ENCODE results near the gene SLC28A3.

Gene SLC28A3

DNA sequence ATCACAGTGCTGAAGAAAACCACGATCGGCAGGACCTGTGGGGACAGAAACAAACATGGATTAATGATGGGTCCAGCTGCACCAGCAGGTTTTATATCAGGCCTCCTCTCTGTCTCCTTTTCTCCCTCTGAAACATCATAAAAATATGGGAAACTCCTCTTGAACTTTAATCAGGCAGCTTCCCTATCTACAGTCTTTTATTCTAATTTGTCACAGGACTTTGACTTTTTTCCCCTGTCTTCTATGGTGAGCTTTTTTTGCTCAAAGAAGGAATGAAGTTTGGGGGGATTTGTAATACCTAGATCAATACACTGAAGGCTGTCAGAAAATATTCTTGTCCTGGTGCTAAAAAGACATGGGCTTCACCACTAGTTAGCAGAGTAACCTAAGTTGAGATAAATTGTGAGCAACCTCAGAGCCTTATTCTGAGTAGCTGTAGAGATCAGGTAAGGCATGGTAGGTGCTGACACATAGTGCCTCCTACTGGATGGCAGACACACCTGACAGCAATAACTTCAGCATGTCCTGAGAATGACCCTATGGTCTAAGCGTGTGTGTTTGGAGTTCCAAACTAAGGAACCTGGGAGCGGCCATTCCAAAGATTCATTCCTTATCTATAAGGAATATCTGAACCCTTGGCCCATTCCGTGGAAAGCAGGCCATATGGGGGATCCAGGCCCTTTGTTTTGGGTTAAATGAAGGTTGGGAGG lies 46.2 kb downstream of the SLC28A3 start:
- no peak for DNase-seq

DNA sequence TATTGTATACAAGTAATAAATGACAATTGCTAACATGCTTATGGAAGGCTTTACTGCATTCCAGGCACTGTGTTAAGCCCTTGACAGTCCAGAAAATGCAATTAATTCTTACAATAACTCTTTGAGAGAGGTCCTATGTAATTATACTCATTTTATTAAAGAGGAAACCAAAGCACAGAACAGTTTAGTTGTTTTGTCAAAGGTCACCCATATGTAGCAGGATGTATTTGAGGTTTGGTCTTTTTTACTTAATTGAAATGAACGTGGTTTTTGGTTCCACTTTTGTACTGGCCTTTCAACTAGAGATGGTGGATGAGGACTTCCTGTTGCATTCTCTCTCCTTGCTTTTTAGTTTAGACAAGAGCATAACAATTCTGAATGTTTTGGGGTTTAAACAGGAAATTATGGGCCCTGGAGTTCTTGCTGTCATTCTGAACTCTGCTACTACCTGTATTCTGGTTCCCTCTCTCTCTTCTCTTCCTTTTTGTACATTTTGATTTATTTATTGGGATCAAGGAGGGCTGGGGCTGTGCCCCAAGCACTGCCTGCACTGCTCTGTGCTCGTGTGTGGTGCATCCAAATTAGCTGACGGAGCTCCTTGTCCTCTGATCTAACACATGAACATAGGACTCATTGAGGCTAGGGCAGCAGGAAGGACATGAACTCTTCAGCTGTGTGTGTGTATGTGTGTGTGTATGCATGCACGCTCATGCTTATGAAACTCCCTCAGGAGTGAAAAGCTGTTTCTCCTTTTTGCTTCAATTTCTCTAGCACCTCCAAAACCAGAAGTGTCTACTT lies 47.4 kb downstream of the SLC28A3 start:
- peak; percentile 10 to 15 for DNase-seq

DNA sequence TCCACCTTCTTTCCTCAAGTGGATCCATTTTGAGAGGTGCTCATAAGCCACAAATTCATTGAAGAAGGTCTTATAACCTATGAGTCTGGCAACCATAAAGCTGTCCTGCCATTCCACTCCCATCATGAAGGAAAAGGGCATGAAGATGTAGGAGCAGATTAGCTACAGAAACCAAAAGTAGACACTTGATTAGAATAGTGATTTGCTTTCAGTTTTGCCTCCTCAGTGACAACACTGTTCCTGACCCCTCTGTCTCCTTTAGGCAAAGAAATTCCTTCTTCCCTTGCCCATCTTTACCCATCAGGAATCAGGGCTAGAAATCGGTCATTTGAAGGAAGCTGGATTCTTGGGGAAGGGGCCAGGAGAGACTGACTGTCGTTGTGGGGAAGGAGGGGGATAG lies 55.2 kb downstream of the SLC28A3 start:
- no peak for DNase-seq

DNA sequence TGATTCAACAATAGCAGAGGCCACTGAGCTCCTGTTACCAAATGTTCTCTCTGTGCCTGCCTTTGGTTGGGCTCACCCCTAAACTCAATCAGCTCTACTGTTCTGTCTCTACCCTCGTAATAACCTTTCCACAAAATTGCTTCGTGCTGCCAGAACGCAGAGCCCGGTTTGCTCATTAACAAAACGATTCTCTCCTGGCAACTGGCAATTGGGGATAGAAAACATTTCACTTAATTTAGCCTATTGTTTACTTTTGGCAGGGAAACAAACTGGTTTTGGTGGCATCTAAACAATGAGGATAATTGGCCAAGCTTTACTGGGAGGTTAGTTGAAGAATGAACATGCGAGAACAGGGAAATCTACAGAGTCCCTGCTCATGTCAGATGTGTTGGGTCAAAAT lies 56.6 kb downstream of the SLC28A3 start:
- DNase-seq = no peak

DNA sequence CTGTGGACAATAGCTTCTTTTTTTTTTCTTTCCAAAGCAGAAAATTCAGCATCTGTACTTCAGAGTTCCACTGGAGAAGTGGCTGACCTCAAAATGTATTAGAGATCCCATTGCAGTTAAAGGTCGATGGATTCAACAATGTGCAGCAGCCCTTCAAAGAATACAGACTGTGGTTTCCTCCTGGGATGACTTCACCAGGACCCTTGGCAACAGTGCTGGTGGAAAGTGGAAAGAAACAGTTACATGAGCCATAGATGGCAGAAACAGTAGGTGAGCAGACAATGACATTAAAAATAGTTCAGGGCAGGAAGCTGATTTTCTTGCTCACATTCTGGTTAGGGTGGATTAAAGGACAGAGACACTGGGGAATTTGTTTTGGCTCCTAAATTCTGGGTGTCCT lies 62.4 kb downstream of the SLC28A3 start:
- DNase-seq = no peak

DNA sequence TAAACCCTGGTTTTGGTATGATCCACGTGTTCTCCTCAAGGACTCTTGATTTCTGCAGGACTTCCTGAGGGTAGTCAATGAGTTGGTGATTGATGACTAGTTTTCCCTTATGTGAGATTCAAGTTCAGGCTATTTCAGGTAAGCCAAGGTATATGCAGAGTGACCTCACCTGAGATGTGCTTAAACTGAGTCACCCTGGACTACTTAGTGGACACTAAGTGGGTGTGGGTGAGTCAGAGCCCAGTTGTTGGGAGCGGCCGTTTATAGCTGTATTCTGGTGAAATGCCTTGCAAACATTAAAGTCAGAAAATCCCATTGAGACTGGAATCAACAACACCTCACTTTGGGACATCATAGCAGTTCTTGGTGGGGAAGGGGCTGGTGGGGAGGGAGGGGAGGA lies 62.9 kb downstream of the SLC28A3 start:
- no peak for DNase-seq

DNA sequence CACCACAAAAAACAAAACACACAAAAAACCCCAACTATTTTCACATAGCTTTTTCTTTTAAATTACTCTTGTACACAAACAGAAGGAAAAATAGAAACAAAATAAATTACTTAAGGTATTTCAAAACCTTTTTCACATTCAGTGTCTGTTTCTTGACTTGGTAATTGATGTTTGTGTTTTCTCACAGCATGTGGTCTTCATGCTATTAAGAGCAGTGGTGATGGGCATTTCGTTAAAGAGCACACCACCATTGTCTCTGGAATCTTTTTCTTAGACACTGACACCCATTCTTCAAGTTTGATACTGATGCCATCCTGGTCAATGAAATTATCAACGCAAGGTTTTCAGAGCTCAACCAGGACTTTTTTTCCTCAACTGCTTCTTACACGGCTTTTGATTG lies 63.8 kb downstream of the SLC28A3 start:
- DNase-seq = no peak

DNA sequence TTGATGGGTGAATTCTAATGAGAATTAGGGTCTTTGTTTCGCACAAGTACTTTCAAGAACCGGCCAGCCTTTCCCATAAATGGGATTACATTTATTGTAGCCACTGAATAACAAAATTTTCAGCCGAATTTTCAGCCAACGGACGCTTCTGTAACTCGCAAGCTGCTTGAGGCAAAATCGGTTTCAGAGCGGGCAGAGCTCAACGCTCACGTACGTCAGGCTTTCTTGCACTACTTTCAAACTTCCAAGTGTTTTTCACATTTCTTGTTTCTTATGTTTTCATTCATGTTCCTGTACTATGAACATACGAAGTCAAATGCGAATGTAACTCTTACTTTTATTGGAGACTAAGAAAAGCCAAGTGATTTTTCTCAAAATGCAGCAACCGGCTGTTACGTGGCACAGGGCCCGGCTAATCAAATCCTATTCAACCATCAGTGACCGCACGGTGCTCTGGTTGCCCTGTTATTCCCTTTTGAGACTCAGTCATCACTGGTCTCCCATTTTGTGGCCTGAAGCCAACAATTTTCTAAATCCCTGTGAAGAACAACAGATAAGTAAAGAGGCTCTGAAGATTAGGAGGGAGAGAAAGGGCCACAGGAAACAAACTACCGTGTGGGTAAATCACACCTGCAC lies 68.5 kb downstream of the SLC28A3 start:
- DNase-seq = no peak

DNA sequence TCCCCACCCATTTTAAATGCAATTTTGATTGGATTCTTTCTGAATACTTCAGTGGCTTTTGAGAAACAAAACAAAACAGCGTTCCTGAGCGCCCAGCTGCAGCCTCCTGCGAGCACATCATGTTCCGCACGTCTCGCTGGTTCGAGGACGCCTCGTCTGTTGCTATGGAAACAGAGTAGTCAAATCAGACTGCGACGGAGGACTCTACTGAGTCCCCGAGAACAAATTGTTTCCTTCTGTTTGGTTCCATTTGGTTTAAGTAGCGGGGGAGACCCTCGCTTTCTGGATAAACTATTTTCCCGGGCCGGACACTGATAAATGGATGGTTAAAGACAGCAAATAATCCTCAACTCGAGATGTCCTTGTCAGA lies 69.0 kb downstream of the SLC28A3 start:
- peak; percentile 21 to 71 for DNase-seq

DNA sequence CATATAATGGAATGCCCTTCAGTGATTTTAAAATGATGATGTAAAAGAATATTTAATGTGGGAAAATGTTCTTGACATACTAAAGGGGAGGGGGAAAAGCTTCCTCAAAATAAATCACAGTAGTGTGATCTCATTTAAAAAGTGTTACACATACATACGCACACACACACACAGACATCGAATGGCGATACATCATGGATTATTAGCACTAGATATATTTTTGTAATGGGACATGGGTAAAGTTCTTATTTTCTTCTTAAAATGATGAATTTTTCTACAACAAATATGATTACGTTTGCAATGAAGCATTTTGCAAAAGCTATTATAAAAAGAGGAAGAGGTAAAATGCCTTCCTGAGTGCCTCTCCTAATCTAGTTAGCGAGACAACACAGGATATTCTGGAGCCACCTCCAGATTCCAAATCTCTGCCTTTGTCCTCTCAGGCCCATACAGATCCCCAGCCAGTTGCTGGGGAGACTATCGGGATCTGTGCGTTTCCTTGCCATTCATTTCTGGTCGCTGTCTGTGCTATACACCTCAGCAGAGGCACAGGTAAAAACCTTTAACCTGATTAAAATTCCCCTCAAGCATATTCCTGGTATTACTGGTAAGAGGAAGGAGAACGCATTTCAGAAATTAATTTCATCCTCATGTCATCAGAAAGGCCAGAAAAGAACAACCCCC lies 69.6 kb downstream of the SLC28A3 start:
- no peak for DNase-seq

DNA sequence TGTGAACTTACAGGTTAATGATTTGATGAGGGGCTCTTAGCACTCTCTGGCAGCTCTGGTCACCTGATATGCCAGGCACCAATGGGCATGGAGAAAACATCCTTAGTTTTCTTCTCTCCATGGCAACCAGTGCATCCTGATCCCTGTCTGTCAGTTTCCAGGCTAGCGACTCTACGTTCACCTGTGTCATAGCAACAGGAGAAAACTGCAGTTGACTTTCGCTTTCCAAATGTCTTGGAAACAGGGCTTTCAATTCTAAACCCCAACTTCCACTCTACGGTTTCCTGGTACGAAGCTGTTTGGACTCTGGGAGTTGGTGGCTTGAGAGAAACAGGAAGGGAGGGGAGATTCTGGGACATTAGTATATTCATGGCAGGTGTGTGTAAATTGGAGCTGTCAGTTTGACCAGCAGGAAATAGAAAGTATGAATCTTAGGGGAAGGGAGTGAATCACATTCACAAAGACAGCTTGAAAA lies 74.4 kb downstream of the SLC28A3 start:
- DNase-seq = peak in 1 of 2 donors; percentile 3

DNA sequence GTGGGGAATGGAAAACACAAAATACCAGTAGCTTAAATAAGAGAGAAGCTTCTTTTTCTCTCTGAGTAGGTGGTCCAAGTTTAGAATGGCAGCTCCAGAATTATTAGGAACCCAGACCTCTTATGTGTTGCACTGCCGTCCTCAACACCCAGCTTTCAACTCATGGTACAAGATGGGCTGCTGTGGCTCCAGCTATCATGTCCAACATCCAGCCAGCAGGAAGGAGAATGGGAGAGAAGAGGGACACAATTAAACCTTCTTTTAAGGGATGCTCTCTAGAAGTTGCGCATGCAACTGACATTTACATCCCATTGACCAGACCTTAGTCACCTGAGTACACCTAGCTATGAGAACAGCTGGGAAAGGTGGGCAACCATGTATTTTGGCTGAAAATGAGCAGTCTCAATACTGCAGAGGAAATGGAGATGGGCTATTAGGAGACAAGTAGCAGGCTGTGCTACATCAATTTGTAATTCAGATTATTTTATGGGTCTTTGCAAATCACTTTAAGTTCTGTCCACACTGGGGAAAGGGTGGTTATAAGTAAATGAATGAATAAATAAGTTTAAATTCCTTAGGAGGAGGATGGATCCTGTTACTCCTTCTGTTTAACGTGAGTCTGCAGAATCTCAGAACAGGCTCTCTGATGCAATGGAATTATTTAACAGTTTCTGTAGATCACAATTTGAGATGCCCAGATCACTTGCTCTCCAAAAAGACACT lies 76.1 kb downstream of the SLC28A3 start:
- no peak for DNase-seq

DNA sequence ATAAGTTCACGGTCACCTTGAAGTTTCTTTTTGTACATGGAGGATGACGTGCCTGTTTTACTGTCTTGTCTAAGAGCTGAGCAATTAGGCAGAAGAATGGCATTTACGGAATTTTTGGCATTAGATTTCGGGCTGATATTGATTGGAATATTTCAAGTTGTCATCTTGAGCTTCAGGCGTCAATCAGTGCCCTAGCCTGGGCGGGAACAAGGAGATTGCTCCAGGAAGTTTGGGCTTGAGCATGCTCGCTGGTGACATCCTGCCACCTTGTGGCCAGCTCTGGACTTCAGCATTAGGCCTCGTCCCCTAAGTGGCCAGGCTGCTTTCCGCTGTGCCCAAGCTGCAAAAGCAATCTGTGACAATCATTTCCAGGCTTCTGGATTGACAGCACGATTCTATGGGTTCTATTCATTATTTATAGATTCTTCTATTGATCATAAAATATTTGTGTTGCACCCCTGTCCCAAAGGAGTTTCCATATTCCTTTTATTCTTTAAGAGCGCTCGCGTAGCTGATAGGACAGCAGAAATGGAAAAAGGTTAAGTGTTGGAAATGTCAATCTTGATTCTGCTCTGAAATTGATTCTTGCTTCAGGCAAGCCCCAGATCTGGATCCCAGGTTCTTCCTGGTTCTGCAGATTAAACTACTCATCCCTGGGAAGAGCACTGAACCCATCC lies 79.3 kb downstream of the SLC28A3 start:
- DNase-seq = peak; percentile 48

DNA sequence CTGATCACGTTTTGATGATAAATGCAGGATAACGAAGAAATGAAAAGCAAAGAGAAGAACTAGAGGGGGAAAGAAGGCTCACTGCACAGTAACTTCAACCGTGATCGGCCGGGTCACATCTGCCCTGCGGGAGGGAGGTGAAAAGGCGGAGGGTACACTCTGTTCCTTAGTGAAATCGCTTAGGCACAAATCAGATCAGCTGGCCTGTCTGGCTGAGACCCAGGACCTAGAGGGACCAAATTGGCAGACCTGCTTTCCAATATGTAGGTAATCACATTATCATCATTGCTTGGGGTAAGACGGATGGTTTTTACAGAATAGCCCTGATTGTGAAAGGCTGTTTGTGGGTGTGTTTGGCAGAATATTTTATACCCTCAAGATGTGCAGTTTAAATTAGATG lies 82.2 kb downstream of the SLC28A3 start:
- DNase-seq = no peak

DNA sequence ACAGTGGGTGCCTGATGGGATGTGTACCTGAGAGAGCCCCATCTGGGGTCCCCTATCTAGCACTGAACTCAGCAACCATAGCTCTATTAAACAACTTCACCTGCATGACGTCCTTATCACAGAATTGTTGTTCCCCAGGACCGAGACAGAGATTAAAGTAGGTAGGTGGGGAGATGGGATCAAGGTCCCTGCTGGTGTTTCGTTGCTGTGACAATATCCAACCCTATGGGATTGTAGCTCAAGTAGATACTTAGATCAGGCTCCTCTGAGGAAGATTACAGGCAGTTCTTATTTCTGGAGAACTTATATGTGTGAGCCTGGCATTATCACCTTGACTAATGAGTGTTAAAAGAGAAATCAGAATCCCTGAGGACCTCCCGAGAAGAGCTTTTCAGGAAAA lies 84.9 kb downstream of the SLC28A3 start:
- DNase-seq = no peak

DNA sequence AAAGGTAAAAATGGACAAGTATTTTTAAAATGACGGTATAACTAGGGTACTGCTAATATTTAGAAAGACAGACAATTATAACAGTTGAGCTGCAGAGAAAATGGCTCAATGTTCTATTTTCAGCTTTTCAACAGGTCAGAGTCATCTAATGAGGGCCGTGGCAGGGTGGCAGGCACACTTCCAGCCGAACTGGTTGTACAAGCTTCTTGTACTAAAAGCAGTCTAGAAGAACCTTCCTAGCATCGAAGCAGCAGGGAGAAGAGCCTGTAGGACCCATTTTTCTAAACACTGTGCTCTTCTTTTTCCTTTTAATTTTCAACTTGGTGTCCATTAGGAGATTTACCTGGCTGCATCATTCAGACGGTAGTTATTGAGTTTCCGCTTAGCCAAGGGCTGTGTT lies 85.6 kb downstream of the SLC28A3 start:
- no peak for DNase-seq

DNA sequence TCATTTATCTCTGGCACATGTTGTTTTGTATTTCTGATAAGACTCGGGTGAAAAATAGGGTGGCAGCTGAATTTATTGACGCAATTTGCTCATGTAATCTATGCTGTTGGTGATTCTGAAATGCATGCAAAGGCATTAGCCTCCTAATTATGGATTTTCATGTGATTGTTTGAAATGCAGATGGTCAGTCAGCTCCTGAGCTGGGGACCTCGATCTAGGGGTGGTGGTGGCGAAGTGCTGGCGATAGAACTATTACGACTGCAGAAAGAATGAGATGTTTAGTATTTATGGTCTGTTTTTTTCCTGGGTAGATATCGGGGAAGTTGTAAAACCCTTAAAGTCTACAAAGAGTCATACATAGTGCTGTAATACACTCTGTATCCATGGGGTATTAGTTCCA lies 88.6 kb downstream of the SLC28A3 start:
- no peak for DNase-seq

DNA sequence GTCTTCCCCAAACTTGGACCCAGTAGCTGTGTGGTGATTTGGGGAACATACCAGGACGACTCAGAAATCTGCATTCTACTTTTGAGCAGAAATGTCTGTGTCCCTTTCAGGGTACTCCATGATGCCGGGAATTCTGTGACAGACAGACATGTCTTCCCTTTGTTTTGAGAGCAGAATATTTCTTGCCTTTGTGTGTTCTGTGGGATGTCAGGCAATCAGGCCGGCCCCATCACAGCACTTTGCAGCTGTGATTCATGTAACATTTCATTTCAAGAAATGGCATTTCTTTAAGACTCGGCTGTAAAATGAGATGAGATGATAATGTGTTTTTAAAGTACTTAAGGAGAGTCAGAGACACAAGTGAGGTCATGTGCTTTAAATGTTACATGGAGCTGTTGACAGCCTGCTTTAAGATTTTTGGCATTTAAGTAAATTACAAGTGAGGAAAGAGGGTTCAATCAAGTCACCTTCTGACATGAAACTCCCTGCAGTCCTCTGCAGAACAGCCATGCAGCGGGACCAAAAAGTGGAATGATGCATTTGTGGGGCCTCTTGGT lies 98.7 kb downstream of the SLC28A3 start:
- DNase-seq = no peak

DNA sequence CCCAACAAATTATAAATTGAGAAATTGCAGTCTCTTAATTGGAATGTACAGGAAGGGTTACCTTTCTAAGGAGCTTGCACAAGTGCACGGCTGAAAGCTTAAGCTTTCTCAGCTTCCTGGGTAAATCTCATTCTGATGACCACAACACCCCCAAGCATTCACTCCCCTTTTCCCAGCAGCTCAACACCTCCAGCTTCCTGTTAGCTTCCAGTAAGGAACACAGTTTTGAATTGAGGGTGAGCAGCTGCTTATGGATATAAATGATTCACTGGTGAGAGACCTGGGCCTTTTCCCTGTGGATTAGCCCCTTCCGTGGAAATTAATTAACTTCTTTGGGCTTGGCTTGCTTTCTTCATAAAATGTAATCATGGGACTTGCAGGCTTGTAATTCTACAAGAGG lies 101.2 kb downstream of the SLC28A3 start:
- DNase-seq = no peak

DNA sequence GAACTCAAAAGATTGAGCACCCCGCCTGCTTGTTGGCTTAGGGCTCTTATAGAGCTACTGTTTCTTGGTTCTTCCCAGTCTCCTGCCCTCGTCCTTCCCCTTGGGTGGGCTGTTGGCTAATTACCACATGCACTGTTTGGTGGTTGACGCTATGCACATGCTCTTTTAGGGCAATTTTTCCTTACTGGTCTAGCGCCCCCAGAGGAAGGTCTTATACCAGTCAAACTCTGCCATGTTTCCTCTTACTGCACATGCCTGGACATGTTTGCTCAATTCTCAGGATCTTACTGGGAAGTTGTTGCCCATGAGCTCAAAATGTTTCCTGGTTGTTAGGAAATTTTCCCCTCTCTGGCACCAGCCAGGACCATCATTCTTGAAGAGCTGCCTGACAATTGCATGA lies 101.9 kb downstream of the SLC28A3 start:
- no peak for DNase-seq

DNA sequence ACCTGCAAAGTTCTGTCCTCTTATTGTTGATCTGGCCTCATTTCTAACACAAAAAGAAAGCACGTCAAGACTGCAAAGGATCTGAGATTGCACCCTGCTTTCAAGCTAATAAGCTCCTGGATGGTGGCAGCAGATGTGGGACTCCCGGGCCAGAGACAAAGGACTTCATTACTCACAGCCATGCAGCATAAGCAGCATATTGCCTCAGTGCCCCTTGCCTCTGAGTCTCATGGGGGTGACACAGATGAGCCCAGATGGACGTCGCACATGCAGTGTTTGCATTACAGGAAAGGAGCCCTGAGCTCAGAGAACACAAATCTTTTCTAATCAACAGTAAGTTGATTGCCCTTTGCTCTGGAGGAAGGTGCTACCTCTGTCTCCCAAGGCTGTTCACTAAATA lies 105.0 kb downstream of the SLC28A3 start:
- DNase-seq = no peak
